Lung (tissue), 12 donors: Measurements from ENCODE around the gene LBX1. TPM values are rescaled to one million over a fixed set of nuclear protein-coding genes. Genes with fewer than 3 reads are reported as not detected.

Experiments used
- ATAC-seq: fragments of 200-7000 bp; cut with Tn5 transposase; one replicate; pipeline ENCODE4 v1.9.1; 2020; ENCODE audit warnings: moderate number of reproducible peaks; ENCODE audit not compliant: insufficient read depth, low FRiP score
- DNase-seq, 3 donors: peaks; one replicate each; pipeline ENCODE4 v3.0.0-alpha.2; 2013 to 2017
- H3K27ac ChIP-seq, 2 donors: one replicate each; pipeline ENCODE4 v1.5.1; 2013; ENCODE audit warnings: mild to moderate bottlenecking in 2 of 2, moderate library complexity in 2 of 2, control low read depth in 1 of 2, inconsistent platforms in 1 of 2, low read depth in 1 of 2, low read length in 1 of 2
- H3K27me3 ChIP-seq, 3 donors: one replicate each; pipeline ENCODE4 v1.5.1; 2013; ENCODE audit warnings: low read length in 2 of 3; ENCODE audit not compliant: control insufficient read depth in 3 of 3, insufficient read depth in 3 of 3
- H3K36me3 ChIP-seq, 4 donors: one replicate each; pipeline ENCODE4 v1.5.1; 2013; ENCODE audit warnings: low read length in 4 of 4, mild to moderate bottlenecking in 1 of 4, moderate library complexity in 1 of 4; ENCODE audit not compliant: control insufficient read depth in 4 of 4, insufficient read depth in 4 of 4
- H3K4me1 ChIP-seq, 5 donors: one replicate each; pipeline ENCODE4 v1.5.1; 2013; ENCODE audit warnings: low read length in 5 of 5, mild to moderate bottlenecking in 2 of 5, moderate library complexity in 1 of 5; ENCODE audit not compliant: control insufficient read depth in 5 of 5, insufficient read depth in 5 of 5
- H3K4me3 ChIP-seq: one replicate; pipeline ENCODE4 v1.5.1; 2013; ENCODE audit warnings: mild to moderate bottlenecking, control low read depth, moderate library complexity
- H3K9ac ChIP-seq, 2 donors: one replicate each; pipeline ENCODE4 v1.5.1; 2013; ENCODE audit warnings: low read length in 2 of 2, control low read depth in 1 of 2; ENCODE audit not compliant: insufficient read depth in 1 of 2
- H3K9me3 ChIP-seq, 4 donors: one replicate each; pipeline ENCODE4 v1.5.1; 2013; ENCODE audit warnings: low read length in 3 of 4, mild to moderate bottlenecking in 1 of 4, moderate library complexity in 1 of 4; ENCODE audit not compliant: control insufficient read depth in 4 of 4, insufficient read depth in 3 of 4
- WGBS, 2 donors: extraction: QIAGEN DNeasy Blood & Tissue Kit; methylation state at CpG; one replicate each; pipeline ENCODE4 v1.1.7; 2013; 5-methylcytosine and 5-hydroxymethylcytosine counted together
- polyA plus RNA-seq, 2 donors: library from polyadenylated mRNA; stranded (reverse); fragments of 200-250 nt; gene quantifications; one replicate each; pipeline ENCODE4 v1.2.1, GENCODE V29; 2013
- total RNA-seq, 2 donors: library from RNA; depleted of rRNA in 1 of 2; stranded (reverse); fragments of >200 nt in 1 of 2; gene quantifications; one replicate each; pipeline ENCODE4 v1.2.1, GENCODE V29; 2014 to 2021
- TF ChIP-seq, protein P1 (sequence below): IDR thresholded peaks from 2 replicates; pipeline ENCODE4 v1.5.1; 2012; ENCODE audit warnings: mild to moderate bottlenecking; ENCODE audit errors: control extremely low read depth, extremely low read depth
- donor health status: control.
- donor health status: control.
- donor health status: Bipolar disorder and iron deficiency.
- donor health status: healthy.
- donor health status: DM: yes; HTN: yes; CAD: no.

LBX1 gene
- total and polyA plus RNA-seq, 4 donors, result 0.02 to 0.09 (median 0.04) TPM; not detected in 1

DNA sequence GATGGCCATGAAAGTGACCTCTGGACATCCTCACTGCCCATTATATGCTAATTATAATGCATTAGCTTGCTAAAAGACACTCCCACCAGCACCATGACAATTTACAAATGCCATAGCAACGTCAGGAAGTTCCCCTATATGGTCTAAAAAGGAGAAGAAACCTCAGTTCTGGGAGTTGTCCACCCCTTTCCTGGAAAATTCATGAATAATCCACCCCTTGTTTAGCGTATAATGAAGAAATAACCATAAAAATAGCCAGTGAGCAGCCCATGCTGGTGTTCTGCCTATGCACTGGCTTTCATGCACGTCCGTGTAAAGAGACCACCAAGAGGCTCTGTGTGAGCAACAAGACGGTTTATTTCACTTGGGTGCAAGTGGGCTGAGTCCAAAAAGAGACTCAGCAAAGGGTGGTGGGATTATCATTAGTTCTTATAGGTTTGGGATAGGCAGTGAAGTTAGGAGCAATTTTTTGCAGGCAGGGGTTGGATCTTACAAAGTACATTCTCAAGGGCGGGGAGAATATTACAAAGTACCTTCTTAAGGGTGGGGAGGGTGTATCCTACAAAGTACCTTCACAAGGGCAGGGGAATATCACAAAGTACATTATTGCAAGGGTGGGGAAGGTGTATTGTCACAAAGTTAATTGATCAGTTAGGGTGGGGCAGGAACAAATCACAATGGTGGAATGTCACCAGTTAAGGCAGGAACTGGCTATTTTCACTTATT is 45.6 kb downstream of the LBX1 start:
- H3K36me3 ChIP-seq, result no peaks in the 10 kb centered on the region
- TF ChIP-seq, protein P1, sequence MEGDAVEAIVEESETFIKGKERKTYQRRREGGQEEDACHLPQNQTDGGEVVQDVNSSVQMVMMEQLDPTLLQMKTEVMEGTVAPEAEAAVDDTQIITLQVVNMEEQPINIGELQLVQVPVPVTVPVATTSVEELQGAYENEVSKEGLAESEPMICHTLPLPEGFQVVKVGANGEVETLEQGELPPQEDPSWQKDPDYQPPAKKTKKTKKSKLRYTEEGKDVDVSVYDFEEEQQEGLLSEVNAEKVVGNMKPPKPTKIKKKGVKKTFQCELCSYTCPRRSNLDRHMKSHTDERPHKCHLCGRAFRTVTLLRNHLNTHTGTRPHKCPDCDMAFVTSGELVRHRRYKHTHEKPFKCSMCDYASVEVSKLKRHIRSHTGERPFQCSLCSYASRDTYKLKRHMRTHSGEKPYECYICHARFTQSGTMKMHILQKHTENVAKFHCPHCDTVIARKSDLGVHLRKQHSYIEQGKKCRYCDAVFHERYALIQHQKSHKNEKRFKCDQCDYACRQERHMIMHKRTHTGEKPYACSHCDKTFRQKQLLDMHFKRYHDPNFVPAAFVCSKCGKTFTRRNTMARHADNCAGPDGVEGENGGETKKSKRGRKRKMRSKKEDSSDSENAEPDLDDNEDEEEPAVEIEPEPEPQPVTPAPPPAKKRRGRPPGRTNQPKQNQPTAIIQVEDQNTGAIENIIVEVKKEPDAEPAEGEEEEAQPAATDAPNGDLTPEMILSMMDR, result no peak
- DNase-seq (no peak), ATAC-seq (no peak)
- H3K4me1 ChIP-seq, result no peaks in the 10 kb centered on the region
- H3K9ac ChIP-seq, result no peak overlapping the region
- no peak overlapping the region for H3K4me3 ChIP-seq
- peaks cover 0 to 1% (median 0%) of the 10 kb centered on the region in 4 donors for H3K9me3 ChIP-seq
- WGBS, 2 donors, result 74 to 87% methylated on average over 6 of the region's 6 CpGs
- H3K27me3 ChIP-seq, result peaks cover 0 to 21% (median 5%) of the 10 kb centered on the region in 3 donors
- no peak overlapping the region for H3K27ac ChIP-seq

DNA sequence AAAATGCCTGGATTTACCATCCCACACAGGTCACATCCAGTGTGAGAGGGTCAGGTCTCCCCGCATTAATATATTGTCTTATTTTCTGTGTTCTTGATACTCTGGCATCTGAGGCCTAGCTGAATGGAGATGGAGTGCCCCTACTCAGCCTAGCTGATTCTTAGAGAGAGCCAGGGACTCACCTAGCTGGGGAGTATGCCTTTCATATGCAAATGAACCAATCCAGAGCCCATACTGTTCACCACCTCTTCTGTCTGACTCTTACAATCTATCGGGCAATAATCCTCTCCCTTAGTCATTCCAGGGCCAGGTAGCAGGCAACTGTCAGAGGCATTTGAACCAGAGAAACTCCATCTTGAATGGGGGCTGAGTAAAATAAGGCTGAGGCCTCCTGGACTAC is 46.3 kb downstream of the LBX1 start:
- 82 to 84% methylated on average over 2 of the region's 2 CpGs for WGBS, 2 donors
- Histone ChIP-seq H3K4me1 (no peaks in the 10 kb centered on the region), H3K9ac (no peak overlapping the region), H3K36me3 (no peaks in the 10 kb centered on the region), H3K9me3 (peaks cover 0 to 2% (median 0%) of the 10 kb centered on the region in 4 donors), H3K27me3 (peaks cover 0 to 21% (median 5%) of the 10 kb centered on the region in 3 donors), H3K4me3 (no peak overlapping the region), H3K27ac (no peak overlapping the region)
- DNase-seq, result no peak
- TF ChIP-seq, protein P1, result no peak
- ATAC-seq, result no peak

Other genes starting within 250 kb of the LBX1 start
- 10 to 100 TPM; 43.6 to 74.4 TPM for gene MRPL43, start 242.0 kb downstream of the LBX1 start, total RNA-seq
- gene MRPL43, start 242.0 kb downstream of the LBX1 start, polyA plus RNA-seq, result 100 to 1,000 TPM in 1 of 2 donors, 10 to 100 TPM in 1; 94.6 to 105 TPM
- 1 to 10 TPM; 3.9 to 6.8 TPM for gene TWNK, start 241.9 kb downstream of the LBX1 start, total RNA-seq
- 1 to 10 TPM; 4.4 to 8.3 TPM for gene TWNK, start 241.9 kb downstream of the LBX1 start, polyA plus RNA-seq
- gene LZTS2, start 229.7 kb downstream of the LBX1 start, total RNA-seq, result 10 to 100 TPM; 53.2 to 58.0 TPM
- gene LZTS2, start 229.7 kb downstream of the LBX1 start, polyA plus RNA-seq, result 10 to 100 TPM; 44.5 to 76.8 TPM
- gene PDZD7, start 198.3 kb downstream of the LBX1 start, total RNA-seq, result 1 to 10 TPM in 1 of 2 donors, under 1 TPM in 1; 0.09 to 1.3 TPM
- gene PDZD7, start 198.3 kb downstream of the LBX1 start, polyA plus RNA-seq, result under 1 TPM; 0.27 to 0.83 TPM
- gene SFXN3, start 198.2 kb downstream of the LBX1 start, total RNA-seq, result 10 to 100 TPM; 39.0 to 95.8 TPM
- 10 to 100 TPM; 36.4 to 40.2 TPM for gene SFXN3, start 198.2 kb downstream of the LBX1 start, polyA plus RNA-seq
- gene KAZALD1, start 167.5 kb downstream of the LBX1 start, total RNA-seq, result 10 to 100 TPM in 1 of 2 donors, 1 to 10 TPM in 1; 8.2 to 12.1 TPM
- gene KAZALD1, start 167.5 kb downstream of the LBX1 start, polyA plus RNA-seq, result 1 to 10 TPM; 4.1 to 6.5 TPM
- not detected for gene TLX1, start 98.2 kb downstream of the LBX1 start, total RNA-seq
- not detected for gene TLX1, start 98.2 kb downstream of the LBX1 start, polyA plus RNA-seq
- gene BTRC, start 124.7 kb upstream of the LBX1 start, total RNA-seq, result 10 to 100 TPM; 14.0 to 16.4 TPM
- gene BTRC, start 124.7 kb upstream of the LBX1 start, polyA plus RNA-seq, result 1 to 10 TPM; 3.1 to 4.7 TPM